GM21576 (cell line): ENCODE results near the gene C8G.
A peak's percentile ranks its signal among the peaks of the same experiment; 100 is the strongest.

ENCODE experiments used
- ATAC-seq: cut with Tn5 transposase; IDR thresholded peaks from one replicate; pipeline ENCODE4 v1.9.1; 2021; ENCODE audit warnings: mild to moderate bottlenecking, moderate library complexity; ENCODE audit not compliant: unreplicated experiment

C8G gene

GRCh38 chr9:136944519-136945332 is at the start of gene C8G, which contains the start of gene FBXW5:
Gene C8G (plus strand): TSS chr9:136945243. CDS start chr9:136945321, 78 bp downstream.
Gene FBXW5 (minus strand): TSS chr9:136944738. CDS start chr9:136944083, 655 bp downstream.
- peak; percentile 57 for ATAC-seq

- ATAC-seq, result no peak
Observed at GRCh38 chr9:136896027-136896426, 49.0 kb upstream of the C8G start.

- no peak for ATAC-seq
Observed at GRCh38 chr9:136898483-136899100, 46.5 kb upstream of the C8G start.

- ATAC-seq, result peak; percentile 38
Observed at GRCh38 chr9:136899196-136899595, 45.8 kb upstream of the C8G start.

- ATAC-seq, result no peak
Observed at GRCh38 chr9:136900556-136900955, 44.5 kb upstream of the C8G start.

- ATAC-seq, result no peak
Observed at GRCh38 chr9:136900988-136901515, 44.0 kb upstream of the C8G start.

- ATAC-seq, result peak; percentile 52
Observed at GRCh38 chr9:136901516-136902258, 43.4 kb upstream of the C8G start.

GRCh38 chr9:136902259-136902821 is 42.7 kb upstream of the C8G start:
- peak; percentile 42 for ATAC-seq

- ATAC-seq, result no peak
Observed at GRCh38 chr9:136903041-136903554, 41.9 kb upstream of the C8G start.

GRCh38 chr9:136906266-136906665 is 38.8 kb upstream of the C8G start:
- no peak for ATAC-seq

- no peak for ATAC-seq
Observed at GRCh38 chr9:136907011-136907914, 37.8 kb upstream of the C8G start.

- no peak for ATAC-seq
Observed at GRCh38 chr9:136910197-136910900, 34.7 kb upstream of the C8G start.

GRCh38 chr9:136910901-136911245 is 34.2 kb upstream of the C8G start:
- no peak for ATAC-seq

- ATAC-seq, result no peak
Observed at GRCh38 chr9:136913701-136914438, 31.2 kb upstream of the C8G start.

- ATAC-seq, result no peak
Observed at GRCh38 chr9:136915632-136916329, 29.3 kb upstream of the C8G start.

GRCh38 chr9:136916330-136917184 is 28.5 kb upstream of the C8G start:
- ATAC-seq, result no peak

GRCh38 chr9:136917902-136918301 is 27.1 kb upstream of the C8G start:
- ATAC-seq, result no peak
